T follicular helper cell (primary cell): Measurements from ENCODE around the gene NPTX2.
"Not testable (repeated sequence)": the region's sequence is repeated elsewhere in the genome, so short reads cannot be mapped to it uniquely, and the experiment has no call there.

Experiments
- DNase-seq: peaks from one replicate; pipeline ENCODE4 v3.0.0-alpha.2; 2020; ENCODE audit warnings: low read depth
- total RNA-seq, 2 experiments: gene quantifications; one replicate each; lab custom pipeline; 2026; lab: John Stamatoyannopoulos, UW

Gene NPTX2, protein sequence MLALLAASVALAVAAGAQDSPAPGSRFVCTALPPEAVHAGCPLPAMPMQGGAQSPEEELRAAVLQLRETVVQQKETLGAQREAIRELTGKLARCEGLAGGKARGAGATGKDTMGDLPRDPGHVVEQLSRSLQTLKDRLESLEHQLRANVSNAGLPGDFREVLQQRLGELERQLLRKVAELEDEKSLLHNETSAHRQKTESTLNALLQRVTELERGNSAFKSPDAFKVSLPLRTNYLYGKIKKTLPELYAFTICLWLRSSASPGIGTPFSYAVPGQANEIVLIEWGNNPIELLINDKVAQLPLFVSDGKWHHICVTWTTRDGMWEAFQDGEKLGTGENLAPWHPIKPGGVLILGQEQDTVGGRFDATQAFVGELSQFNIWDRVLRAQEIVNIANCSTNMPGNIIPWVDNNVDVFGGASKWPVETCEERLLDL
- total RNA-seq, result 0 reads per million in 2 experiments

DNA sequence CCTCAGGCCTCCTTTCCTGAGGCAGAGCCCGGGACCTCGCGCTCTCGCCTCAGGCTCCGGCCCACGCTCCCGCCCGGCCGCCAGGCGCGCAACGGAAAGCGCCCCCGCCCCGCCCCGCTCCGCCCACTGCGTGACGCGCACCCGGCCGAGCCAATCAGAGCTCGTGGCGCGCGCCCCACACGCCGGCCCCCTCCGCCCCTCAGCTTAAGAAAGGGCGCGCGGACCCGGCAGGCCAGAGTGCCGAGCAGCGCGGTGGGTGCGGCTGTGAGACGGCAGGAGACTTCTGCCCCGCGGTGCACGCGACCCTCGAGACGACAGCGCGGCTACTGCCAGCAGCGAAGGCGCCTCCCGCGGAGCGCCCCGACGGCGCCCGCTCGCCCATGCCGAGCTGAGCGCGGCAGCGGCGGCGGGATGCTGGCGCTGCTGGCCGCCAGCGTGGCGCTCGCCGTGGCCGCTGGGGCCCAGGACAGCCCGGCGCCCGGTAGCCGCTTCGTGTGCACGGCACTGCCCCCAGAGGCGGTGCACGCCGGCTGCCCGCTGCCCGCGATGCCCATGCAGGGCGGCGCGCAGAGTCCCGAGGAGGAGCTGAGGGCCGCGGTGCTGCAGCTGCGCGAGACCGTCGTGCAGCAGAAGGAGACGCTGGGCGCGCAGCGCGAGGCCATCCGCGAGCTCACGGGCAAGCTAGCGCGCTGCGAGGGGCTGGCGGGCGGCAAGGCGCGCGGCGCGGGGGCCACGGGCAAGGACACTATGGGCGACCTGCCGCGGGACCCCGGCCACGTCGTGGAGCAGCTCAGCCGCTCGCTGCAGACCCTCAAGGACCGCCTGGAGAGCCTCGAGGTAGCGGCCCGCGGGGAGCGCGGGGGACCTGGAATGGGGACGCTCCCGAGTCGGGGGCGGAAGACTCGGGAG is at the start of gene NPTX2:
NPTX2 (plus strand) TSS at position 235 of the 909 bp plus-strand sequence; CDS start at position 412, 177 bp downstream.
- DNase-seq, result no peak

DNA sequence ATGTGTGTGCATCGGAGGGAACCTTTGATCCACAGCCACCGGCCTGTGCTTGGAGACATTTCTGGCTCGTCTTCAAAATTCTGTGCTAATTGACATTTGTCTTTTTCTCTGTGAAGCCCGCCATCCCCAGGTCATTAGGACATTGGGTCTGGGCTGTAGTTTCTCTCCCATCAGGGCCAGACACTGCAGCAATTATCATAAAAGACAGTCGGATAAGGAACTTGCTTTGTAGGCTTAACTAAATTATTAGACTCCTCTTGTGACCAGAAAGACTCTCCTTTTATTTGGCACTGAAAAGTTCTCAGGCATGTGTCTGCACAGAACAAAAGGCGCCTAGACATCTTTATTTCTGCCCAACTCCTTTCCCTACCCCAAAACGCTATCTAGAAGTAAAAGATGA is 49.1 kb upstream of the NPTX2 start:
- DNase-seq, result no peak

DNA sequence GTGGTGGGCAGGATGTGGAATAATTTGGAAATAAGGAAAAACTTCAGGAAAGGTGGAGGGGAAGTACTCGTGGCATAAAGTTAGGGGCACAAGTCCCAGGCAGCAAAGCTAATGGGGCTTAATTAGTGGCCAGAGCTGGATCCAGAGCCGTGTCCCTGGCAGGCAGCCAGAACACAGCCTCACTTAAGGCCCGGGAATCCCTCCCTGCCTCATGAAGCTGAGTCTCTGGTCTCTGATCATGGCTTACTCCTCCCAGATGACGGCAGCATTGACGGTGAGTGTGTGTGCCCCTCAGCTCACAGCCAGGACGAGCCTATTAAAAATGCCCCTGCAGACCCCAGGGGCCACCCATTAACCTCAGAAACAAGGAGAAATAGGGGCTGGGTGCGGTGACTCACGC is 48.2 kb upstream of the NPTX2 start:
- no peak for DNase-seq

DNA sequence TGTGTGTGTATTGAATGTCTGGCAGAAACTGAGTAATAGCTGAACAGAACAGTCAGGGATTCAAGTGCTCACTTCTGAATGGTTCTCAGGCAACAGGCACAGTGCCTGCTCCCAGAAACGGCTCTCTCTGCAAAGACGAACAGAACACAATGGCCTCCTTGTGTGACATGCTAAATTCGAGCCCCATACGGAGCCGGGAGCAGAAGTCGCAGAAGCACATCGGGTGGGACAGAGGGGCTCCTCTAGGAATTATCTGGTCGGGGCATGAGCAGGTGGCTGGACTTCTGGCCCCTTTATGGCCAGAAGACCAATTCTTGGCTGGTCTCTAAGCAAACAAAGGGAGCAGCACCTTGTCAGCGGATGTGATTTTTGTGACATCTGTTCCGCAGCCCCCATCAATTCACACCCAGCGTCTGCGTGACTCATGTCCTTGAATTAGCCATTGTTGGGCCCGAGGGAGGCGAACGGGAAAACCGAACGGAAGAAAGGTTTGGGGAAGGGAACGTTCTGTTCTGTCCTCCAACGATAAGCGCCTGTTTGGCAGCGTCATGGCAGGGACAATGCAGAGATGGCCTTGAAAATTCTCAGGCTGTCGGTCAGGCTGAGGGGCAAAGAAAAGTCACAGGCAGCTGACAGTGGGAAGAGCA is 47.3 kb upstream of the NPTX2 start:
- DNase-seq, result no peak

DNA sequence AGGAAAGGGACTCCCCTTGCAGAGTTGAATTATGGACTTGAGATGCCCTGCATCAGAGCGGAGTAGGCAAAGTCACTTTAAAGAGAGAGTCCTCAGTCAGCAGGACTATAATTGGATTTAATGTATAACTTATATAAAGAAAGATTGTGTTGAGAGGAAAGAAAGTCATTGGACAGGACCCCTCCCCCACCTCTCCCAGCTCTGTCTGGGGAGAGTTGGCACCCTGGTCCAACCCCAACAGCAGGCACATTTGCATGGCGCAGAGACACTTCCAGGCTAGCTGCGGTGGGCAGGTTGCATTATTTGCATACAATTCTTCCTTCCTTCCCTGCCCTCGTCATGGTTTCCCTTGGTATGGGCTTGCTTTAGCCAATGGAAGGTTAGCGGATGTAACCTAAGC is 46.1 kb upstream of the NPTX2 start:
- no peak for DNase-seq

DNA sequence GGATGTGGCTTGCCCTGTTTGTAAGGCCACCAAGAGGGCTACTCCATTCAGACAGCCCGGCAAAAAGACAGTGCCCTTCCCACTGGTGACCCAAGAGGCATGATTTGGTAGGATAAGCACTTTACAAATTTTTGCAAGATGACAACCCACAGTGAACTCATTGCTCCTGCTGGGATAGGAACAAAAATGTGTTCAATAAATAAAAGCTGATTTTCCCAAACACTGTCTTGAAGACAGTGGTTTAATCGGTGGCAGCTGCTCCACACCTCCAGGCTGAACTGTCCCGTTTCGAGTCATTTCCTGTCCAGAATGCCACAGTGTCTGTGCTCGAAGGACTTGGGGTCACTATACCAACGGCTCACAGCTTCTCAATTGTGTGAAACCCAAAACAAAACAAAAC is 45.1 kb upstream of the NPTX2 start:
- no peak for DNase-seq

DNA sequence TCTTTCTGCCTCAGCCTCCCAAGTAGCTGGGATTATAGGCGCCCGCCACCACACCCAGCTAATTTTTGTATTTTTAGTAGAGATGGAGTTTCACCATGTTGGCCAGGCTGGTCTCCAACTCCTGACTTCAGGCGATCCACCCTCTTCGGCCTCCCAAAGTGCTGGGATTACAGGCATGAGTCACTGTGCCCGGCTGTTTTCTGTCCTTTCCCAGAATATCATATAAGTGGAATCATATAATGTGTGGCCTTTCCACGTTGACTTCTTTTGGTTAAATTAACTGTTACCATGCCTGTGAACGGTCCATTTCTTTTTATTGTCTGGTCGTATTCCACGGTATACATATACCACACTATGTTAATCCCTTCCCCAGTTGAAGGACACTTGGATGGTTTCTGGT is 44.4 kb upstream of the NPTX2 start:
- DNase-seq, result not testable (repeated sequence)

DNA sequence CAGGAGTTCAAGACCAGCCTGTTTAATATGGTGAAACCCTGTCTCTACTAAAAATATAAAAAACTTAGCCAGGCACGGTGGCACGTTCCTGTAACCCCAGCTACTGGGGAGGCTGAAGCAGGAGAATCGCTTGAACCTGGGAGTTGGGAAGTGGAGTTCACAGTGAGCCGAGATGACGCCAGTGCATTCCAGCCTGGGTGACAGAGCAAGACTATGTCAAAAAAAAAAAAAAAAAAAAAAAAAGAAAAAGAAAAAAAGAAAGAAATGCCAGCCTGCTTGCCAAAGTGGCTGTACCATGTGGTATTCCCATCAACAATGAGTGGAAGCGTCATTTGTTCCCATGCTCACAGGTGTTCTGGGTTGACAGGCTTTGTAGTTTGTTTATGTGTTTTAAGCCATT is 43.3 kb upstream of the NPTX2 start:
- DNase-seq, result no peak

DNA sequence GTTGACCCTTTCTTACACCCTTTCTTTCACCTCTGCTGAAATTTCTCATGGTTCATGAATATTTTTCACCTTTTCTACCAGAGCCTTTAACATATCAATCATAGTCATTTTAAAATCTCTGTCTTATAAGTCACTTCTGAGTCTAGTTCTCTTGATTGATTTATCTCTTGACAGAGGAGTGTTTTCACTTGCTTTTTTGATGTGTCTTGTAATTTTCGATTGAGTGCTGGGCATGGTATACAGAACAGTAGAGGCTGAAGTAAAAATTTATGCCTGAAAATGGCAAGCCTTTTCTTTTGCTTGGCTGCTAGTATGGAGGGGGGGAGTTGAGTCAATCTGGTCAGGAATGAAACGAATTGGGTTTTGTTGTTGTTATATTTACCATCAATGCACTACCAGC is 41.2 kb upstream of the NPTX2 start:
- no peak for DNase-seq

DNA sequence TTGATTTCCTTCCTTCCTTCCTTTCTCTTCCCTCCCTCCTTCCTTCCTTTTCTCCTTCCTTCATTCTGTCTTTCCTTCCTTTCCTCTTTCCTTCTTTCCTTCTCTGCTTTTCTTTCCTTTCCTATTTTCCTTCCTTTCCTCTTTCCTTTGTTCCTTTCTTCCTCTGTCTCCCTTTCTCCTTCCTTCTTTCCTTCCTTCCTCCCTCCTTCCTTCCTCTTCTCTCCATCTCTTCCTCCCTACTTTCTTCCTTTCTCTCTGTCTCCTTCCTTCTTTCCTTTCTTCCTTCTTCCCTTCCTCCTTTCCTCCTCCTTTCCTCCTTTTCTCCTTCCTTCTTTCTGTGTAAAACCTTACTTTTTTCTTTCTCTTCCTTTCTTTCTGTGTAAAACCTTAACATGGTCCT is 32.3 kb upstream of the NPTX2 start:
- no peak for DNase-seq

DNA sequence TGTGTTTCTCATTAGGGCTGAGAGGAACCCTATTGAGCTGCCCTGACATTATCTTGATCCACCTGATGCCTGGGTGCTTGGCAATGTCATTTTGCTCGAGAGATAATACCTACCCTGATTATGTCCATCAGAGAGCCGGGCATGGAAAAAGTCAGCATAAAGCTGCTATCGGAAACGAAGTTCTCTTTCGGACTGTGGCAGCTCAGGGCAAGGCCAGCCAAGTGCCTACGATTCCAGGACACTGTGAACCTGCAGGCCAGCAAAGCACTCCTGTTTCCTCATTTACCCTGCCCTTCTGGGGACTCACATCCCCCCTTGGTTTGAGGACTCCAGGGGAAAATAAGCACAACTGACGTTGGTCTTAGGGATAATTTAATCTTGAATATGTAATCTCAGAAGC is 25.2 kb upstream of the NPTX2 start:
- no peak for DNase-seq

DNA sequence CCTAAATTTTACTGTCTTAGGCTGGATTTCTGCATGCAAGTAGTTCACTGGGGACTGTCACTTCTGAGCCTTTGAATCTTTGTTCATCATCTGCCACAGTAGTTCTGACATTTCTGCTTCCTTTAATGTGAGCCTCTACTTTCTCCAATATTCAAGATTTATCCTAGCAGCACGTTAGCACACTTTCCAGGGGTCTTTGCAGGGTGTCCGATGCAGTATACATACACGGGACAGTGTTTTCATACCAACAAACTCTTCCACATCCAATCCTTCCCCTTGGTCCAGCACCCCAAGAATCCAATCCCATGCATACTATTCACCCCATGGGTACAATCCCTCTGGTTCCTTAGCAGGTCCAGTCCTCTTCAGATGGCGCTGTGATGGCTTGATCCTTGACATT is 22.7 kb upstream of the NPTX2 start:
- no peak for DNase-seq

DNA sequence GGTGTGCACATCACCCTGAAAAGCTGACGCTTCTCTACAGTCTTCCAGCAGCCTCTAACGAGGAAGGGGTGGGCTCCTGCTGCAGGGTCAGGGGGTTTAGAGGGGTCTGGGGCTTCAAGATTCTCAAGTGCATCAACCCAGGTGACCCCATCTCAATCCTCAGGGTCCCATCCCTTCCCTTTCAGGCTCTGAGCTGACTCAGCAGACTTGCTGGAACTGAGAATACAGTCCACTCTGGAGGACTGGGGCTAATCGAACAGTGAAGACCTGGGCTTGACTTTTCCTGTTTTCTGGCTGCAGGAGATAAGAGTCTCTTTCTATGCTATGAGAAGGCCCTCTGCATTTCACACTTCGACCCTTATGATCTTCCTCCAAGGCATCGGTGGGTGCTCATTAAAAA is 22.3 kb upstream of the NPTX2 start:
- no peak for DNase-seq

DNA sequence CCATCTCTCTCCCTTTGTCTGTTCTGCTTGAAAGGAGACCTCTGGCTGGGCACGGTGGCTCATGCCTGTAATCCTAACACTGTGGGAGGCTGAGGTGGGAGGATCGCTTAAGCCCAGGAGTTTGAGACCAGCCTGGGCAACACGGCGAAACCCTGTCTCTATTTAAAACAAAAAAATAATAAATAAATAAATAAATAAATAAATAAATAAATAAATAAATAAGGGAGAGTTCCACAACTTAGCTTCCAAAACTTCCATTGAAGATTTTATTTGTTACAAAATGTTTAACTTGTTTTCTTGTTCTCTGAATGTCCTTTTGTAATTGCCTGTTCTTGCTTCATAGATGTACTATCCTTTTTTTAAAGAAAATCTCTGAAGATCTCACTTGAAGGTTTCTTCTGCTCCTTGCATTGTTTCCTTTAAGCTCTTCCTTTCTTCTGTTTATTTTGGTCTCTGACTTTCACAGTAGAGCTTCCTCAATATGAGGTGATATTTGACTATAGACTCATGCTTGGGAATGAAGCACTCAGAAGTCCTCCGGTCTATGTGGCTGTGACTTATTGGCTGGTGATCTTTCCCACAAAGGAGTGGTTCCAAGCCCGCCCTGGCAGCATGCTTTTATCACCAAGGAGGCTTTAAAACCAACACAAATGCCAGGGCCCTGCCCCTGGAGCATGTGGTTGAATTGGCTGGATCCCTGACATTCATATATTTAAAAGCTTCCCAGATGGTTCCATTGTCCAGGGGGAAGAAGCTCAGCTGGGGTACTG is 18.1 kb upstream of the NPTX2 start:
- no peak for DNase-seq

DNA sequence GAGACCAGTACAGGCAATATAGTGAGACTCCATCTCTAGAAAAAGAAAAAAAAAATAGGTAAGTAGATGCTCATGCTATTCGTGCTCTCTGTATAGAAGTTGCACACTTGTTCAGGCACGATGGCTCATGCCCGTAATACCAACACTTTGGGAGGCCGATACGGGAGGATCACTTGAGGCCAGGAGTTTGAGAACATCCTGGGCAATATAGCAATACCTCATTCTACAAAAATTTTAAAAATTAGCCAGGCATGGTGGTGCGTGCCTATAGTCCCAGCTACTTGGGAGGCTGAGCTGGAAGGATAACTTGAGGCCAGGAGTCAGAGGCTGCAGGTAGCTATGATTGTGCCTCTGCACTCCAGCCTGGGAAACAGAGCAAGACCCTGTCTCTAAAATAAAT is 17.2 kb upstream of the NPTX2 start:
- DNase-seq, result no peak

DNA sequence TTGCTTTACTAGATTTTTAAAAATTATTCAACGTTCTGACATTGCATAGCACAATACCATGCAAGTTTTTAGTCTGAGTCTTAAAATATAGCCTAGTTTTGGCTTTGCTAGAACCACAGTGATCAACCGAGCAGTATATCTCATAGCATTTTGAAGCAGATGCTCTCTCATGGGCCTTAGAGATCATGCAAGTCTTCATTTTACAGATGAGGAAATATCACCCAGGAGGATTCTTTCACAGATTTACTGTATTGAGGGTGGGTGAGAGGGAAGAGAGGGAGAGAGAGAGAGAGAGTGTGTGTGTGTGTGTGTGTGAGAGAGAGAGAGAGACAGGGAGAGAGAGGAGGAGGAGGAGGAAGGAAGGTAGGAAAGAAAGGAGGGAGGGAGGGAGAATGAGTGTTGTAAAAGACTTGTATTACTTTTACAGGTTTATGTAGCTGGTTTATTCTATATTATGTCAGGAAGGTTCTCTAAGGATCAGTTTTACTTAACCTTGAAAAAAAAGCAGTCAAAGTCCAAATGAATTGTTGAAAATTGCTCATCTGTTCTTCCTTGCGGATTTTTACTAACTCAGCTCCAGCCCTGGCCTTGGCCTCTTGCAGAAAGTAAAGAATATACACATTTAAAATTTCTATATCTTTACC is 14.2 kb upstream of the NPTX2 start:
- DNase-seq, result no peak

DNA sequence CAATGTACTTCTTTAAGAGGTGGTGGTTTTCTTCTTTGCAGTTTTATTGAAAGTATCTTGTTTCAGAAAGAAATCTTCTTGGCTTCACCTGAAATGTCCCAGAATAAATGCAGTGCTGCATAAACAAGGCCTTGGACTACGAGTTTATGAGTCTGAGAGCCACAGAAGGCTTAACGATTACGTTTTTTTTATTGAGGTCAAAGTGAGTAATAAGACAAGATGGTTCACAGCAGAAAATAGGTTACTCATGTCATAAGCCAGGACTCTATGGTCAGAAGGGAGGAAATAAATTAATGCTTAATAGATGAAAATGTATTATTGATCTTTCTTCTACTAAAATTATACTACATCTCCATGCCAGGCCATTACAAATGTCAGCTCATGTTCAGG is 13.7 kb upstream of the NPTX2 start:
- no peak for DNase-seq

DNA sequence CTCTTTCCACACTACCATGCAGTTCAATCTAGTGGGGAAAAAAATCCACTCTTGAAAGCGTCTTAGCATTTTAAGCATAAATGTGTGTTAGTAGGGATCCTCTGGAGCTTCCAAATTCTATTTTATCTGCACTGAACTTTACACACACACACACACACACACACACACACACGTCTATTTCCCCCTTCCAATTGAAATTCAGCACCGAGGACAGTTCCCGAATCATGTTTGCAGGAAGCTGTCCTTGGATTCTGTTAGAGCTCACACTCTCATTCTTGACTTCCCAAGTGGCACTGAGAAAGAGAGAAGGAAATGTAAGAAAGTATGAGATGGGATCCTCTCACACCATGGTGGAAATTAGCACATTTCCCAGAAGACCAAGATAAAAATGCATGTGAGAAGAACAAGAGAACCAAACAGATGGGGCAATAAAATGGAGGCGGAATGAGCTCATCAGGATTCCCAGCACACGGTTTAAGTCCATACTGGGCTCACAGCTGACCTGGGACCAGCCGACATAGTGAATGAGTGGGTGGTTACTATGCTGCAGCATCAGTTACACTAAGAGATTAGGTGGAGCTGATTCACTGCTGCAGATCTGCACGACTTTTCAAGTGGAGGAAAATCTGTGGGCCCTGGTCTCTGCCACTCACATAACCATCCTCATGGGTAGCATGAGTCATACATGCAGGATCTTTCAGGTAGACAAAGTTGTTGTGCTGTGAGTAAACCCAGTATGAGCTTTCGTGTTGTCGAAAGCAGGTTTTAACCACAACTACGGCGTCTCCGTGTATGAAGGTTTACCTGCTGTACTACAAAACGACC is 3.3 kb upstream of the NPTX2 start:
- no peak for DNase-seq

DNA sequence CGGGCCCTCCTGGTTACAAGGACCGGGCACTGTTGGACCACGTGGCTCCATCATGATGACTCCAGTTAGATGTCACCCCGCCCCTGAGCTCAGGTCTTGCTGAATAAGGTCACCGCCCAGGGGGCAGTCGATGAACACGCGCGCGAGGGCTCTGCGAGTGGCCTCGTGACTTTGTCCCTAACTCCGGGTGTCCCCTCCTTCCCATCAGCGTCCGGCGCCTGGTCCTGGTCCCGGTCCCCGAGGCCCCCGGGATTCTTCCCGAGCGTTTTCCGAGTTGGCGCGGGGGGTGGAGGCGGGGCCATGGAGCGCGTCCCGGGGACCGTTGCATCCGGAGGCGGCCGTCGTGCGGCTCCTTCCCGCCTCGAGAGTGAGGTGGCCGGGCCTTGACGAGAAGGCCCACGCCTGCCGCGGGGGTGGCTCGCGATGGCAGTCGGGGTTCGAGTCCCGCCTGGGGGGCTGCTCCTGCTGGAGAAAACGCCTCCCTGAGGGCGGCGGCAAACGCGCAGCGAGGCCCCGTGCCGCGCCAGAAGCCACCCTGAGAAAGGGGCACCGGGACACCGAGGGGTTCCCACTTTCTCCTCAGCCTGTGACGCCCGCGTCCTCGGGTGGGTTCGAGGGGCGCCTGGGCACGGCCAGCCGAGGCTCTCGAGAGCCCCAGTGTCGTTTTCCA is 569 bp upstream of the NPTX2 start:
- no peak for DNase-seq

DNA sequence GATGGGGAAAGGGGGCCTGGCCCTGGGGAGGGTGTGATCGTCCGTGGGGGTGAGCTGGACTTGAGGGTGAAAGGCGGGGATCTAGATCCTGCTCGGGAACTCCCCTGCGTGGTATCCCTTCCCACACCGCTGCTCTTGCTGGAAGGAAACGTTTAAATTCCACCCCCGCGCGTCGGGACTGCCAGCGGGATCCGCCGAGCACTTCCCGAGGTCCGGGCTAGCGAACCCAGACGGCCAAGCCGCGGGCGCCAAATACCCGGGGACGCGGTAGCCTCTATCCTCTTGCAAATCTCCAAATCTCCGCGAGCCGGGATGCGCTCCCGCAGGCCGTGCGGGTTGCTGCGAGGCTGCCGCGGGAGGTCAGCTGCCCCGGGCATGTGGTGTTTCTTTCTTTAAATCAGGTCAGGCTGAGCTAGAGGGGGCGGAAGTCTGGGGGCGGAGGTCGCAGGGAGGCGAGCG is 904 bp downstream of the NPTX2 start:
- DNase-seq, result no peak
